Keratinocyte (primary cell): Measurements from ENCODE around the gene ABHD5. TPM values are rescaled to one million over a fixed set of nuclear protein-coding genes. Genes with fewer than 3 reads are reported as not detected.

ENCODE experiments used
- DNase-seq: peaks from one replicate; pipeline ENCODE4 v3.0.0-alpha.2; 2011; ENCODE audit warnings: low read depth, missing footprints, low spot score
- FAIRE-seq: peaks from 2 replicates; lab custom pipeline; 2011; peaks lifted over from hg19 to GRCh38; lab: Jason Lieb, UNC
- H2AFZ ChIP-seq: 2 replicates; pipeline ENCODE4 v1.6.0; 2012; ENCODE audit warnings: low read length, control low read depth, inconsistent platforms; ENCODE audit not compliant: control insufficient read depth
- H3K27ac ChIP-seq: 2 replicates; pipeline ENCODE4 v1.5.1; 2011; ENCODE audit warnings: low read length; ENCODE audit not compliant: control insufficient read depth, insufficient read depth
- H3K27me3 ChIP-seq: 3 replicates; pipeline ENCODE4 v1.6.0; 2011; ENCODE audit warnings: low read length; ENCODE audit not compliant: control insufficient read depth, insufficient read depth; ENCODE audit errors: extremely low read depth
- H3K36me3 ChIP-seq, 2 experiments: 2 replicates in 1 of 2; 3 replicates in 1 of 2; pipeline ENCODE4 v1.5.1; 2011; ENCODE audit warnings: low read length in 2 of 2, mild to moderate bottlenecking in 1 of 2; ENCODE audit not compliant: control insufficient read depth in 2 of 2, insufficient read depth in 2 of 2; ENCODE audit errors: extremely low read depth in 1 of 2
- H3K4me1 ChIP-seq: 3 replicates; pipeline ENCODE4 v1.5.1; 2011; ENCODE audit warnings: low read length; ENCODE audit not compliant: control insufficient read depth, insufficient read depth; ENCODE audit errors: extremely low read depth
- H3K4me2 ChIP-seq: 3 replicates; pipeline ENCODE4 v1.6.0; 2011; ENCODE audit warnings: low read depth, low read length; ENCODE audit not compliant: control insufficient read depth, insufficient read depth; ENCODE audit errors: extremely low read depth
- H3K4me3 ChIP-seq, 3 experiments: fragments of 200-600 bp in 1 of 3; sonication (generic) in 1 of 3; 2 replicates in 2 of 3; 3 replicates in 1 of 3; pipeline ENCODE4 v1.5.1; 2011 to 2016; ENCODE audit warnings: low read length in 3 of 3, mild to moderate bottlenecking in 3 of 3, control low read depth in 2 of 3, inconsistent platforms in 1 of 3, low read depth in 1 of 3, mixed read lengths in 1 of 3, mixed run types in 1 of 3, moderate library complexity in 1 of 3; ENCODE audit not compliant: control insufficient read depth in 2 of 3, insufficient read depth in 2 of 3; ENCODE audit errors: extremely low read depth in 1 of 3
- H3K79me2 ChIP-seq: 2 replicates; pipeline ENCODE4 v1.6.0; 2012; ENCODE audit warnings: low read length; ENCODE audit not compliant: control insufficient read depth, insufficient read depth
- H3K9ac ChIP-seq: 3 replicates; pipeline ENCODE4 v1.6.0; 2011; ENCODE audit warnings: low read length; ENCODE audit not compliant: control insufficient read depth, insufficient read depth; ENCODE audit errors: extremely low read depth
- H3K9me1 ChIP-seq: 3 replicates; pipeline ENCODE4 v1.6.0; 2011; ENCODE audit warnings: low read length; ENCODE audit not compliant: control insufficient read depth, insufficient read depth; ENCODE audit errors: extremely low read depth
- H3K9me3 ChIP-seq: 2 replicates; pipeline ENCODE4 v1.5.1; 2012; ENCODE audit warnings: low read depth, low read length; ENCODE audit not compliant: control insufficient read depth
- H4K20me1 ChIP-seq: 3 replicates; pipeline ENCODE4 v1.6.0; 2011; ENCODE audit warnings: low read length; ENCODE audit not compliant: control insufficient read depth, insufficient read depth; ENCODE audit errors: extremely low read depth
- CTCF ChIP-seq, 3 experiments: IDR thresholded peaks in 1 of 3; conservative IDR thresholded peaks in 1 of 3; optimal IDR thresholded peaks in 1 of 3; 2 replicates in 2 of 3; 3 replicates in 1 of 3; pipeline versions ENCODE3 to v1.5.1; 2011; ENCODE audit warnings: low read length in 3 of 3, mild to moderate bottlenecking in 3 of 3, moderate library complexity in 2 of 3, control low read depth in 1 of 3, inconsistent platforms in 1 of 3; ENCODE audit not compliant: insufficient read depth in 2 of 3; ENCODE audit errors: extremely low read depth in 1 of 3
- EZH2 ChIP-seq: IDR thresholded peaks from one replicate; pipeline ENCODE4 v1.6.1; 2012; ENCODE audit warnings: inconsistent platforms, mild to moderate bottlenecking, low read length, moderate library complexity
- dilution Hi-C: fragments of 300-500 bp; cut with MboI; formaldehyde crosslinking; loops from one replicate; pipeline ENCODE4 v1.7.0; 2020; ENCODE audit warnings: low sequenced_read_pairs; ENCODE audit not compliant: extremely low pct_ligation_motif_present
- polyA plus RNA-seq, 5 experiments: library from polyadenylated mRNA; depleted of rRNA in 3 of 5; stranded (reverse) in 3 of 5; stranded (forward) in 1 of 5; unstranded in 1 of 5; fragments of >200 nt; gene quantifications; 1 replicate in 1 of 5; 2 replicates in 3 of 5; 3 replicates in 1 of 5; pipeline versions ENCODE4 v1.2.1 to v1.2.3, GENCODE V29; 2011 to 2012; ENCODE audit warnings: missing spikeins in 2 of 5, low read depth in 1 of 5, low replicate concordance in 1 of 5

ABHD5 gene
- polyA plus RNA-seq, 1 donor (not counting 4 experiments of a cell fraction or from before 2014, with no cell fraction given): 26.8 TPM

- Histone ChIP-seq H3K9me1 (no peaks in the 10 kb centered on the region), H3K4me1 (peaks cover 15% of the 10 kb centered on the region), H4K20me1 (no peaks in the 10 kb centered on the region), H3K9me3 (no peaks in the 10 kb centered on the region), H2AFZ (no peak overlapping the region), H3K4me2 (no peak overlapping the region), H3K27ac (no peak overlapping the region), H3K9ac (no peak overlapping the region), H3K4me3 (no peak overlapping the region), H3K79me2 (no peaks in the 10 kb centered on the region), H3K27me3 (no peaks in the 10 kb centered on the region), H3K36me3 (peaks cover 7 to 11% of the 10 kb centered on the region in 2 experiments)
- TF ChIP-seq EZH2 (no peak), CTCF (optimal IDR thresholded peaks at IDR 0.05 in 1 of 3, IDR thresholded peaks at IDR 0.05 in 1 of 3, conservative IDR thresholded peaks at IDR 0.05 in 1 of 3; ENCODE audit: extremely low read depth in 1 of 3, insufficient read depth in 2 of 3, low read length in 3 of 3) (no peak)
- dilution Hi-C loops: no loop called here
- no peak for DNase-seq
- FAIRE-seq: no peak
These were observed 15.6 kb downstream of the ABHD5 start for GRCh38 chr3:43706342-43706741.

- Histone ChIP-seq H3K4me3 (no peak overlapping the region), H3K36me3 (peaks cover 2 to 12% of the 10 kb centered on the region in 2 experiments), H3K9ac (no peak overlapping the region), H3K9me1 (no peaks in the 10 kb centered on the region), H4K20me1 (no peaks in the 10 kb centered on the region), H3K9me3 (no peaks in the 10 kb centered on the region), H2AFZ (no peak overlapping the region), H3K4me1 (peaks cover 15% of the 10 kb centered on the region), H3K4me2 (peak overlapping the region; percentile 41), H3K27ac (peak overlapping the region; percentile 28), H3K27me3 (no peaks in the 10 kb centered on the region), H3K79me2 (no peaks in the 10 kb centered on the region)
- dilution Hi-C loops: no loop called here
- peak; percentile 55 for FAIRE-seq
- no peak for DNase-seq
- TF ChIP-seq EZH2 (no peak), CTCF (optimal IDR thresholded peaks at IDR 0.05 in 1 of 3, IDR thresholded peaks at IDR 0.05 in 1 of 3, conservative IDR thresholded peaks at IDR 0.05 in 1 of 3; ENCODE audit: extremely low read depth in 1 of 3, insufficient read depth in 2 of 3, low read length in 3 of 3) (no peak)
These were observed 16.5 kb downstream of the ABHD5 start for GRCh38 chr3:43707266-43707665.
